ENCODE data around the gene SCAMP3. TPM values are rescaled to one million over a fixed set of nuclear protein-coding genes. Genes with fewer than 3 reads are reported as not detected.
"Not testable (repeated sequence)": the region's sequence is repeated elsewhere in the genome, so short reads cannot be mapped to it uniquely, and the experiment has no call there.

The SCAMP3 gene
- total and polyA plus RNA-seq, 2 of the 4 experiments (the other 2 are of a cell fraction) = 30.5 to 118 TPM

DNA sequence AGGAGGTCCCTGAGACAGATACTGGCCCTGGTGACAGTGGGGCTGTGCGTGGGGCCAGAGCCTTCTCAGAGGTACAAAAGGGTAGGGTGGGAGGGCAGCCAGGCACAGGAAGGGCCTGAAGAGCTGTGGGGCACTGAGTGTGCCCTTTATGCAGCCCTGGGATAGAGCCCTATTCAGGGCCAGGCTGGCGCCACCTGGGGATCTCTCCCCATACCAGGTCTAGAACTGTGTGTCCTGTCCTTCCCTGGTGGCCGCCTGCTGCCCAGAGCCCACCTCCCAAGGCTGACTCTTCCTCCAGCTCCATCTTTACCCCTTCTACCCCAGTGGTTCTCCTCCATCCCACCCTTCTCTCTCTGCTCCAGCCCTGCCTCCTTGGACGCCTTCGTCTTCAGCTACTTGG, 28.7 kb downstream of the SCAMP3 start:
- DNase-seq; H4K5ac ChIP-seq (ENCODE audit: low read depth, low read length); H3K14ac ChIP-seq (replicated peaks; ENCODE audit: low read depth, low read length); H2AK9ac ChIP-seq (replicated peaks; ENCODE audit: low read depth, low read length, poor library complexity); H4K8ac ChIP-seq (ENCODE audit: low read depth in 2 of 2, low read length in 2 of 2); H4K20me1 ChIP-seq (ENCODE audit: insufficient read depth, low read length); intact Hi-C loops (cut with micrococcal nuclease); H3K9me1 ChIP-seq (ENCODE audit: insufficient read depth, low read length); H3K4me2 ChIP-seq (ENCODE audit: low read depth, low read length); H3K23ac ChIP-seq (ENCODE audit: low read depth, low read length); dilution Hi-C loops (cut with HindIII; ENCODE audit: low sequenced_read_pairs, unreplicated experiment); POLR2A ChIA-PET (ENCODE audit: unreplicated experiment); H3K4ac ChIP-seq (ENCODE audit: low read depth, low read length); H3K9me3 ChIP-seq (ENCODE audit: control insufficient read depth, insufficient read depth, low read length); H2BK15ac ChIP-seq (ENCODE audit: low read depth, low read length); H2BK20ac ChIP-seq (ENCODE audit: low read depth, low read length); H3K27me3 ChIP-seq (ENCODE audit: control insufficient read depth, insufficient read depth, low read length); H4K91ac ChIP-seq (ENCODE audit: insufficient read depth, low read depth, low read length); H2AFZ ChIP-seq (replicated peaks; ENCODE audit: low read length, poor library complexity); H3K79me1 ChIP-seq (ENCODE audit: low read depth in 1 of 2, low read length in 2 of 2); H3K4me3 ChIP-seq (ENCODE audit: insufficient read depth, low read depth, low read length); H3K18ac ChIP-seq (ENCODE audit: low read depth, low read length); H3K27ac ChIP-seq (ENCODE audit: insufficient read depth, low read length); H3K4me1 ChIP-seq (ENCODE audit: control insufficient read depth, insufficient read depth, low read length); CTCF ChIA-PET; H2BK5ac ChIP-seq (ENCODE audit: low read depth, low read length, poor library complexity, severe bottlenecking); H2BK120ac ChIP-seq (ENCODE audit: low read depth, low read length); in situ Hi-C loops (cut with MboI; ENCODE audit: low sequenced_read_pairs); H2AK5ac ChIP-seq (ENCODE audit: low read depth, low read length); H3K9ac ChIP-seq (ENCODE audit: low read depth, low read length); H3K56ac ChIP-seq (ENCODE audit: extremely low read depth, insufficient read depth, low read length); ATAC-seq (ENCODE audit: low read depth); BruUV-seq (replicated peaks): not testable (repeated sequence)
- 100% methylated on average over 1 of the region's 5 CpGs; no CpG with 5 or more reads in 1 of the 2 experiments for WGBS, 2 experiments (ENCODE audit: extremely low coverage in 2 of 2, insufficient read length in 1 of 2)
- peaks cover 20% of the 10 kb centered on the region for H3K36me3 ChIP-seq (ENCODE audit: control insufficient read depth, insufficient read depth, low read length)

DNA sequence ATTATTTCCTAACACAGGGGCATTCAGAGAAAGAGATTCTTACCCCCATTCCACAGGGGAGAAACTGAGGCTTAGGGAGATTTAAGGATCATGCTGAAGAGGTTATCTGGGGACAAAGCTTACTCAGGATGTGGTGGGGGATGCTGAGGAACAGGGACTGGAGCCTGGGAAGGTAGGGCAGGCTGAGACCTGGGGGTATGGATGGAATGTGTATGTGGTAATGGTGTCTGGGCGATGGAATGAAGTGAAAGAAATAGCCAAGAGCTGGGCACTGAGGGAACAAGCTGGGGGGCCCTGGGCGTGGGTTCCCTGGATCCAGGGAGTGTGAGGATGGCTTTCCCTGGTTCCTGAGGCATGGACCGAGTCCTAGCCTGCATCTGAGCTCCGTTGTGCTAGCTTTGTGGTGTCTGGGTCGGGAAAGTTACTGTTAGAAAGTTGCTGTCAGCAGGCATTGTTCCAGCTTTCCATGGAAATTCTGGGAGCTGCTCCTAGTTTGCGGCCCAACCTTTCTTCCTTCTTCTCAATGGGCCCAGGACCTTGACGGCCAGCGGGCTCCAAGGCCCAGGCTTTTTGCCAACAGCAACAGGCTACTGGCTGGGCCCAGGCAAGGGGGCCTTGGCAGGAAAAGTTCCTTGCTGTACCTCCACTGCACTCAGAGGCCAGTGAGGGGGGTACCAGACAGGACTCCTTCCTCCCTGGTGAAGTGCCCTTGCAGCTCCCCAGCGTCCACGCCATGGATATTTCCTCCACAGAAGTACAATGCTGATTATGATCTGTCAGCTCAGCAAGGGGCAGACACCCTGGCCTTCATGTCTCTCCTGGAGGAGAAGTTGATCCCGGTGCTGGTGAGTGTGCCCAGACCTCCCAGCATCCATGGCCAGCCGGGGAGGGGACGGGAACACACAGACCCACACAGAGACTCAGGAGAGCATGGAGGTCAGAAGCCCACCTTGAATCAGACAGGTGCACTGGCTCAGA, 29.9 kb downstream of the SCAMP3 start:
- Histone ChIP-seq H3K4ac (ENCODE audit: low read depth, low read length) (peak overlapping the region; percentile 50), H2BK120ac (ENCODE audit: low read depth, low read length) (0 out of 2 replicates have a peak overlapping the region, but pooled peaks have one; percentile 34), H3K18ac (ENCODE audit: low read depth, low read length) (peak overlapping the region; percentile 87), H2BK20ac (ENCODE audit: low read depth, low read length) (0 out of 2 replicates have a peak overlapping the region, but pooled peaks have one; percentile 14), H3K14ac (replicated peaks; ENCODE audit: low read depth, low read length) (peak overlapping the region; percentile 7; the same call in 1 of the 2 replicates), H2BK5ac (ENCODE audit: low read depth, low read length, poor library complexity, severe bottlenecking) (peak overlapping the region; percentile 17), H2AK5ac (ENCODE audit: low read depth, low read length) (peak overlapping the region; percentile 67; the same call in 1 of the 2 replicates), H4K5ac (ENCODE audit: low read depth, low read length) (peak overlapping the region; percentile 78), H3K9ac (ENCODE audit: low read depth, low read length) (peak overlapping the region; percentile 41; the same call in 1 of the 2 replicates), H3K23ac (ENCODE audit: low read depth, low read length) (peak overlapping the region; percentile 85; the same call in 1 of the 2 replicates), H3K36me3 (ENCODE audit: control insufficient read depth, insufficient read depth, low read length) (peaks cover 16% of the 10 kb centered on the region), H4K91ac (ENCODE audit: insufficient read depth, low read depth, low read length) (peak overlapping the region; percentile 38), H4K8ac (ENCODE audit: low read depth in 2 of 2, low read length in 2 of 2) (peak overlapping the region; percentile 63 to 72; a peak in 2 of 4 replicates), H3K27ac (ENCODE audit: insufficient read depth, low read length) (peak overlapping the region; percentile 43; the same call in 1 of the 2 replicates)
- H3K9me1 ChIP-seq (ENCODE audit: insufficient read depth, low read length); intact Hi-C loops (cut with micrococcal nuclease); H4K20me1 ChIP-seq (ENCODE audit: insufficient read depth, low read length); CTCF ChIA-PET; H3K4me3 ChIP-seq (ENCODE audit: insufficient read depth, low read depth, low read length); ATAC-seq (ENCODE audit: low read depth); H3K56ac ChIP-seq (ENCODE audit: extremely low read depth, insufficient read depth, low read length); H2AFZ ChIP-seq (replicated peaks; ENCODE audit: low read length, poor library complexity); H2BK15ac ChIP-seq (ENCODE audit: low read depth, low read length); H3K27me3 ChIP-seq (ENCODE audit: control insufficient read depth, insufficient read depth, low read length); H2AK9ac ChIP-seq (replicated peaks; ENCODE audit: low read depth, low read length, poor library complexity); H3K9me3 ChIP-seq (ENCODE audit: control insufficient read depth, insufficient read depth, low read length); POLR2A ChIA-PET (ENCODE audit: unreplicated experiment); dilution Hi-C loops (cut with HindIII; ENCODE audit: low sequenced_read_pairs, unreplicated experiment); H3K4me2 ChIP-seq (ENCODE audit: low read depth, low read length); H3K79me1 ChIP-seq (ENCODE audit: low read depth in 1 of 2, low read length in 2 of 2); in situ Hi-C loops (cut with MboI; ENCODE audit: low sequenced_read_pairs); BruUV-seq (replicated peaks); H3K4me1 ChIP-seq (ENCODE audit: control insufficient read depth, insufficient read depth, low read length): not testable (repeated sequence)
- no CpG with 5 or more reads among the region's 13 CpGs for WGBS, 2 experiments (ENCODE audit: extremely low coverage in 2 of 2, insufficient read length in 1 of 2)
- DNase-seq = peak; percentile 23
